Body of pancreas (tissue), 4 donors: ENCODE data around the gene XRCC5. TPM values are rescaled to one million over a fixed set of nuclear protein-coding genes. Genes with fewer than 3 reads are reported as not detected.

Experiments used
- ATAC-seq: fragments of 150-250 bp; one replicate; pipeline ENCODE4 v1.9.1; 2016
- DNase-seq, 4 donors: peaks; one replicate each; pipeline ENCODE4 v3.0.0-alpha.2; 2019
- H3K27ac ChIP-seq, 4 donors: fragments of 200-600 bp; sonication (generic); 1 replicate in 3 of 4; 2 replicates in 1 of 4; pipeline versions ENCODE4 v1.5.1 to v1.6.1; 2016 to 2019; ENCODE audit warnings: mild to moderate bottlenecking in 1 of 4, mixed read lengths in 1 of 4, moderate library complexity in 1 of 4
- H3K27me3 ChIP-seq, 2 donors: fragments of 200-600 bp; sonication (generic); one replicate each; pipeline ENCODE4 v1.6.0; 2016; ENCODE audit warnings: mild to moderate bottlenecking in 1 of 2
- H3K36me3 ChIP-seq, 2 donors: fragments of 200-600 bp; sonication (generic); replicated peaks in 1 of 2; 2 replicates each; pipeline ENCODE4 v1.5.1; 2016; ENCODE audit warnings: low read depth in 2 of 2; ENCODE audit not compliant: insufficient read depth in 1 of 2
- H3K4me1 ChIP-seq: fragments of 200-600 bp; sonication (generic); one replicate; pipeline ENCODE4 v1.6.0; 2016
- H3K4me3 ChIP-seq, 2 donors: fragments of 200-600 bp; sonication (generic); 1 replicate in 1 of 2; 2 replicates in 1 of 2; pipeline ENCODE4 v1.5.1; 2016 to 2019
- H3K9me3 ChIP-seq, 3 donors: fragments of 200-600 bp; sonication (generic); 1 replicate in 2 of 3; 2 replicates in 1 of 3; pipeline ENCODE4 v1.5.1; 2016
- POLR2A ChIP-seq, 3 donors: fragments of 450-650 bp; IDR thresholded peaks; one replicate each; pipeline ENCODE4 v1.6.1; 2016; ENCODE audit warnings: antibody characterized with exemption in 3 of 3, mild to moderate bottlenecking in 2 of 3
- WGBS, 2 donors: methylation state at CpG; one replicate each; pipeline ENCODE4 v1.1.5; 2017; 5-methylcytosine and 5-hydroxymethylcytosine counted together
- intact Hi-C: fragments of 100-400 bp; cut with DNase I; formaldehyde crosslinking; loops from one replicate; pipeline ENCODE4 v1.15.1; 2023
- total RNA-seq, 2 donors: library from RNA; depleted of rRNA; stranded (reverse); fragments of >200 nt; gene quantifications; one replicate each; pipeline ENCODE4 v1.1.0, GENCODE V29; 2016
- TF ChIP-seq, protein P1 (sequence below), 7 experiments: fragments of 450-650 bp in 4 of 7; fragments of 200-600 bp in 3 of 7; sonication (generic) in 3 of 7; IDR thresholded peaks; one replicate each; pipeline ENCODE4 v1.5.1; 2016 to 2019; ENCODE audit warnings: antibody characterized with exemption in 7 of 7

The XRCC5 gene
- total RNA-seq, 2 donors from 2014 or later: 74.2 to 74.7 TPM

DNA sequence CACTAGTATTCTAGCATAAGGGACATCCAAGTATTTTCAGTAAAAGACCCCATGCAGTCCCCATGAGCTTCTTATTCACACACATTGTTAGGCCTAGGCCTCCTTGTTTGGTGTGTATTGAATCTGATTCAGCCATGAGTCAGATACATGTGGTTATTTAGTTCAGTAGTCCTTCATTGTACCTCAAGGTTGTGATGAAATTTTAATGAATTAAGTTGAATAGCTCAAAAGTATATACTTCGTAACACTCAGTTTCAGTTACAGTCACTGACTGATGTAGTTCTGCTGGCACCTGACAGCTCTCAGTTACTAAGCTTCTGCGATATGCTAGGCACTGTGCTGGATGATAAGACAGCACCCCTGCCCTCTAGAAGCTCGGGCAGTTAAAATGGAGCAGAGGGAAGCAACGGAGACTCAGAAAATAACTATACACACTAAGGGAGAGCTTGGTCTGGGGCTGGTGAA, 86.4 kb downstream of the XRCC5 start:
- Histone ChIP-seq H3K36me3 (peaks cover 0 to 28% of the 10 kb centered on the region in 2 donors), H3K27me3 (no peaks in the 10 kb centered on the region), H3K9me3 (no peaks in the 10 kb centered on the region), H3K4me3 (no peak overlapping the region), H3K27ac (no peak overlapping the region), H3K4me1 (no peaks in the 10 kb centered on the region)
- ATAC-seq: no peak
- no peak for DNase-seq
- WGBS, 2 donors: 91 to 95% methylated on average over 4 of the region's 4 CpGs
- no peak for TF ChIP-seq POLR2A (IDR thresholded peaks at IDR 0.05)
- TF ChIP-seq, protein P1, sequence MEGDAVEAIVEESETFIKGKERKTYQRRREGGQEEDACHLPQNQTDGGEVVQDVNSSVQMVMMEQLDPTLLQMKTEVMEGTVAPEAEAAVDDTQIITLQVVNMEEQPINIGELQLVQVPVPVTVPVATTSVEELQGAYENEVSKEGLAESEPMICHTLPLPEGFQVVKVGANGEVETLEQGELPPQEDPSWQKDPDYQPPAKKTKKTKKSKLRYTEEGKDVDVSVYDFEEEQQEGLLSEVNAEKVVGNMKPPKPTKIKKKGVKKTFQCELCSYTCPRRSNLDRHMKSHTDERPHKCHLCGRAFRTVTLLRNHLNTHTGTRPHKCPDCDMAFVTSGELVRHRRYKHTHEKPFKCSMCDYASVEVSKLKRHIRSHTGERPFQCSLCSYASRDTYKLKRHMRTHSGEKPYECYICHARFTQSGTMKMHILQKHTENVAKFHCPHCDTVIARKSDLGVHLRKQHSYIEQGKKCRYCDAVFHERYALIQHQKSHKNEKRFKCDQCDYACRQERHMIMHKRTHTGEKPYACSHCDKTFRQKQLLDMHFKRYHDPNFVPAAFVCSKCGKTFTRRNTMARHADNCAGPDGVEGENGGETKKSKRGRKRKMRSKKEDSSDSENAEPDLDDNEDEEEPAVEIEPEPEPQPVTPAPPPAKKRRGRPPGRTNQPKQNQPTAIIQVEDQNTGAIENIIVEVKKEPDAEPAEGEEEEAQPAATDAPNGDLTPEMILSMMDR (IDR thresholded peaks at IDR 0.05): no peak
- intact Hi-C loops: no loop called here

DNA sequence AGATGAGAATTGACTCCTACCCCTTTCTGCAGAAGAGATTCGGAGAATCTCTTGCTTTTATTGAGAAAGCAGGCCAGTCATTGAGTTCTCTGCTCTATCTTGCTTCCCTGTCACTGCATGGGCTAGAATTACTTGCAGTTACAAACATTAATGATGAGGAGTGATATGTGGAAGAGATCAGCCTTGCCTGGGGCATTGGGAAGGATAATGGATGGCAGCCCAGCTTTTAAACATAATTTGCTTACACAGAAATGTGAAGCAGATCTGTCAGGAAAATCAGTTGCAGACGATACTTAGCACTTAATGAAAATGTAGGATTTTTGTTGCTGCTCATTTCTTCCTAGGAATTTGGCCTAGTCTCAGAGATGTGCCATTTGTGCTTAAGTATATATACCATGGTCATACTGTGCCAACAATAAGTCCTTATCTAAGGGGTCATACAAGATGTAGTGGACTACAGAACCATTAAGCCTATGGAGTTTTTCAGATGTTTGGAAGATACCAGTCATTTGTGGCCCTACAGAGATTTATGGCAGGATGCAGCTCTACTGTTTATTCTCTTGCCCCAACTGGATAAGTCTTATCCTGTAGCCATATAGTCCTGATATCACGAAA, 92.7 kb downstream of the XRCC5 start:
- Histone ChIP-seq H3K4me3 (no peak overlapping the region), H3K27ac (no peak overlapping the region), H3K9me3 (no peaks in the 10 kb centered on the region), H3K36me3 (peaks cover 0 to 34% of the 10 kb centered on the region in 2 donors), H3K27me3 (no peaks in the 10 kb centered on the region), H3K4me1 (no peaks in the 10 kb centered on the region)
- intact Hi-C loops: no loop called here
- WGBS, 2 donors: 74 to 86% methylated on average over 3 of the region's 3 CpGs
- TF ChIP-seq, protein P1 (IDR thresholded peaks at IDR 0.05): no peak
- TF ChIP-seq POLR2A (IDR thresholded peaks at IDR 0.05): no peak
- no peak for ATAC-seq
- no peak for DNase-seq

DNA sequence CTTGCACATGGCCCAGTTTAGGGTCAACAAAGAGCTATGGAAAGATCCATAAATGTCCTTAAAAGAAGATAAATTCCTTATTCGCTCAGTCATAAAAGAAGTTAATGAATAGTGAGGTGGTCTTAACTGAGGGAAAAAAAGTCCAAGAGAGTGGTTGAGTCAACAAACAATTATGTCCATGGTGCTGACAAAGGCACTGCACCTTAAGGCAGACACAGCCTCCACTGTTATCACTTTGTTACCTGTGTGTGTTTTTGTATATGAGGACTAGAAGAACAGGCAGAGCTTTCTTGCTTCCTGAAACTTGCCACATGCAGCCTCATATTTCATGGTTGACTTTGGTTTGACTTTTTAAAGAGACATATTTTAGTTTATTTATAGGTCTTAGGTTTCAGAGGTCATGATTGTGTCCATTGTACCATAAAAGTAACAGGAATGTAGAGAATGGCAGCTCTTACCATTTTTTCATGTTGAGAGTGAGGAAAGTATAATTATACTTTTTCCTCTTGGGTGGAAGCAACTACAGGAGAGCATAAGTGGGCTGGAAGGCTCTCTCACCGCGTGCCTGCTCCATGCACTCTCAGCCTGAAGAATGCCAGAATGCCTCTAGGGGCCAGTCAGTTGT, 93.6 kb downstream of the XRCC5 start:
- Histone ChIP-seq H3K36me3 (peaks cover 0 to 33% of the 10 kb centered on the region in 2 donors), H3K9me3 (no peaks in the 10 kb centered on the region), H3K4me3 (no peak overlapping the region), H3K27me3 (no peaks in the 10 kb centered on the region), H3K4me1 (no peaks in the 10 kb centered on the region), H3K27ac (no peak overlapping the region)
- ATAC-seq (no peak), DNase-seq (no peak)
- TF ChIP-seq POLR2A (IDR thresholded peaks at IDR 0.05): no peak
- TF ChIP-seq, protein P1 (IDR thresholded peaks at IDR 0.05): no peak
- intact Hi-C loops: no loop called here
- WGBS, 2 donors: 82 to 87% methylated on average over 3 of the region's 3 CpGs

DNA sequence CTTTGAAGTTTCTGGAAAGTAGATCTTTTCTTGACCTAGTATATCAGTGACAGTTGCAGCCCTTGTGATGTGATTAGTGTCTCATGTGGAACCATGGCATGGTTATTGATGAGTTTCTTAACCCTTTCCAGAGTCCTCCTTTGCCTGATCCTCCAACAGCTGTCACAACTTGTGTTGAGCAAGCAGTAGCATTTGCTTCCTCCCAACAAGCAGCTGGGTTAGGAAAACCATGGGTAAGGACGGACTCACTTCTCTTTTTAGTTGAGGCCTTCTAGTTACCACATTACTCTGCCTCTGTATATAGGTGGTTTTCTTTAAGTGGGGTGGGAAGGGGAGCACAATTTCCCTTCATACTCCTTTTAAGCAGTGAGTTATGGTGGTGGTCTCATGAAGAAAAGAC, 96.3 kb downstream of the XRCC5 start:
- intact Hi-C loops: no loop called here
- no peak for TF ChIP-seq POLR2A (IDR thresholded peaks at IDR 0.05)
- TF ChIP-seq, protein P1 (IDR thresholded peaks at IDR 0.05): no peak
- Histone ChIP-seq H3K27ac (no peak overlapping the region), H3K36me3 (peaks cover 0 to 25% of the 10 kb centered on the region in 2 donors), H3K4me1 (no peaks in the 10 kb centered on the region), H3K4me3 (no peak overlapping the region), H3K9me3 (no peaks in the 10 kb centered on the region), H3K27me3 (no peaks in the 10 kb centered on the region)
- no peak for DNase-seq
- 71 to 89% methylated on average over 1 of the region's 1 CpG for WGBS, 2 donors
- no peak for ATAC-seq
